K562 (cell line): ENCODE measurements around the gene FBXW8. TPM values are rescaled to one million over a fixed set of nuclear protein-coding genes. Genes with fewer than 3 reads are reported as not detected.

Source experiments
- ATAC-seq: fragments of 200-7000 bp; cut with Tn5 transposase; 3 replicates; pipeline ENCODE4 v1.9.1; 2020; ENCODE audit warnings: moderate library complexity
- BruUV-seq: library from RNA; stranded (reverse); fragments of 400-500 nt; replicated peaks from 2 replicates; lab custom pipeline; 2021; lab: Mats Ljungman, UMichigan
- CTCF ChIA-PET: fragments of 300-600 bp; formaldehyde crosslinking; extraction: SDS; loops from one replicate; lab custom pipeline; 2021; ENCODE audit warnings: low intra/inter-chr PET ratio; lab: Yijun Ruan, JAX
- POLR2A ChIA-PET: fragments of 300-600, 350-650 bp; sonication (Branson Sonifier 250); formaldehyde crosslinking; extraction: SDS; loops from one replicate; lab custom pipeline; 2021; ENCODE audit warnings: antibody characterized with exemption, inconsistent platforms; lab: Yijun Ruan, JAX
- DNase-seq, 4 experiments: peaks; one replicate each; pipeline versions ENCODE4 v3.0.0 to v3.0.0-alpha.2; 2011 to 2018; ENCODE audit warnings: low spot score in 3 of 4, mixed read lengths in 3 of 4; ENCODE audit errors: extremely low read depth in 1 of 4
- FAIRE-seq: peaks from 2 replicates; lab custom pipeline; 2011; peaks lifted over from hg19 to GRCh38; lab: Jason Lieb, UNC
- H2AFZ ChIP-seq: 2 replicates; pipeline ENCODE4 v1.6.0; 2011; ENCODE audit warnings: low read depth, low read length, control low read depth, inconsistent platforms
- H3K27ac ChIP-seq: fragments of 200-600 bp; 3 replicates; pipeline ENCODE4 v1.8.0; 2011; ENCODE audit warnings: low read depth, mild to moderate bottlenecking, control low read depth, inconsistent platforms, low read length, moderate library complexity, mixed read lengths; ENCODE audit errors: extremely low read depth
- H3K27me3 ChIP-seq, 2 experiments: fragments of 300-600 bp in 1 of 2; 2 replicates in 1 of 2; 3 replicates in 1 of 2; pipeline versions ENCODE4 v1.6.0 to v1.8.0; 2011; ENCODE audit warnings: inconsistent platforms in 2 of 2, low read length in 2 of 2, mild to moderate bottlenecking in 1 of 2, mixed read lengths in 1 of 2, moderate library complexity in 1 of 2; ENCODE audit not compliant: control insufficient read depth in 2 of 2, insufficient read depth in 2 of 2
- H3K36me3 ChIP-seq: fragments of 300-600 bp; 3 replicates; pipeline ENCODE4 v1.8.0; 2011; ENCODE audit warnings: mild to moderate bottlenecking, low read length, inconsistent platforms; ENCODE audit not compliant: control insufficient read depth, insufficient read depth
- H3K4me1 ChIP-seq, 2 experiments: fragments of 200-600 bp in 1 of 2; replicated peaks in 1 of 2; 2 replicates in 1 of 2; 3 replicates in 1 of 2; pipeline versions ENCODE4 v1.5.1 to v1.8.0; 2011; ENCODE audit warnings: inconsistent platforms in 2 of 2, low read length in 2 of 2, mild to moderate bottlenecking in 1 of 2, mixed read lengths in 1 of 2, moderate library complexity in 1 of 2; ENCODE audit not compliant: control insufficient read depth in 2 of 2, insufficient read depth in 2 of 2
- H3K4me2 ChIP-seq: 2 replicates; pipeline ENCODE4 v1.6.1; 2011; ENCODE audit warnings: low read length, control low read depth, inconsistent platforms, mixed read lengths; ENCODE audit not compliant: insufficient read depth
- H3K4me3 ChIP-seq: fragments of 200-600 bp; sonication (generic), shearing (Covaris generic); 2 replicates; pipeline ENCODE4 v1.5.1; 2016; ENCODE audit warnings: control low read depth, inconsistent platforms
- H3K79me2 ChIP-seq: fragments of 200-600 bp; 3 replicates; pipeline ENCODE4 v1.8.0; 2011; ENCODE audit warnings: low read length, inconsistent platforms; ENCODE audit not compliant: control insufficient read depth, insufficient read depth
- H3K9ac ChIP-seq, 2 experiments: 2 replicates each; pipeline versions ENCODE4 v1.6.0 to v1.6.1; 2011; ENCODE audit warnings: low read depth in 2 of 2, low read length in 2 of 2, control low read depth in 1 of 2, inconsistent platforms in 1 of 2, mild to moderate bottlenecking in 1 of 2, mixed read lengths in 1 of 2; ENCODE audit not compliant: insufficient read depth in 1 of 2
- H3K9me1 ChIP-seq: one replicate; pipeline ENCODE4 v1.6.0; 2011; ENCODE audit warnings: inconsistent platforms, mild to moderate bottlenecking, low read length, moderate library complexity; ENCODE audit not compliant: control insufficient read depth, insufficient read depth
- H3K9me3 ChIP-seq: replicated peaks from 2 replicates; pipeline ENCODE4 v1.5.1; 2011; ENCODE audit warnings: low read depth, low read length, inconsistent platforms; ENCODE audit not compliant: control insufficient read depth, insufficient read depth
- H4K20me1 ChIP-seq: replicated peaks from 2 replicates; pipeline ENCODE4 v1.6.1; 2011; ENCODE audit warnings: low read length, inconsistent platforms, mixed read lengths; ENCODE audit not compliant: control insufficient read depth, insufficient read depth
- ASH1L ChIP-seq: fragments of 450-650 bp; IDR thresholded peaks from 2 replicates; pipeline ENCODE4 v1.6.1; 2018; ENCODE audit warnings: borderline replicate concordance, mild to moderate bottlenecking, low read depth; ENCODE audit not compliant: partially characterized antibody
- GATA2 ChIP-seq: sonication (generic); formaldehyde crosslinking; IDR thresholded peaks from 2 replicates; pipeline ENCODE4 v1.4.0; 2020; ENCODE audit warnings: mild to moderate bottlenecking, missing genetic modification reagents
- HNRNPH1 ChIP-seq: fragments of 200-400 bp; formaldehyde crosslinking; optimal IDR thresholded peaks from 2 replicates; pipeline ENCODE3; 2017; ENCODE audit warnings: low read depth, mild to moderate bottlenecking, low read length, moderate library complexity
- KLF10 ChIP-seq: fragments of 250-450 bp; sonication (Bioruptor Pico); IDR thresholded peaks from 2 replicates; pipeline ENCODE4 v1.6.1; 2021; ENCODE audit warnings: matching md5 sums
- NCOR1 ChIP-seq: fragments of 450-650 bp; IDR thresholded peaks from 2 replicates; pipeline ENCODE4 v1.6.1; 2016; ENCODE audit warnings: mild to moderate bottlenecking, moderate library complexity
- POLR2AphosphoS5 ChIP-seq: IDR thresholded peaks from 2 replicates; pipeline ENCODE4 v1.6.1; 2011; ENCODE audit warnings: mild to moderate bottlenecking, low read depth, low read length, moderate library complexity; ENCODE audit not compliant: control insufficient read depth, insufficient read depth
- STAG1 ChIP-seq: sonication (generic); formaldehyde crosslinking; IDR thresholded peaks from 2 replicates; pipeline ENCODE4 v1.5.0; 2020; ENCODE audit warnings: missing genetic modification reagents, borderline replicate concordance
- STAT5B ChIP-seq: fragments of 250-450 bp; sonication (Bioruptor Pico); IDR thresholded peaks from 2 replicates; pipeline ENCODE4 v1.8.0; 2021; ENCODE audit warnings: mild to moderate bottlenecking, inconsistent platforms
- TAF1 ChIP-seq: IDR thresholded peaks from 2 replicates; pipeline ENCODE4 v1.6.1; 2011; ENCODE audit warnings: mild to moderate bottlenecking, low read length, moderate library complexity; ENCODE audit not compliant: insufficient read depth, control insufficient read depth, severe bottlenecking; ENCODE audit errors: extremely low read depth
- TBL1XR1 ChIP-seq, 2 experiments: IDR thresholded peaks; 2 replicates each; pipeline ENCODE4 v1.6.1; 2012; ENCODE audit warnings: improper control_type of control experiment in 2 of 2, low read length in 2 of 2, mild to moderate bottlenecking in 1 of 2
- TRIM24 ChIP-seq, 2 experiments: fragments of 450-650 bp; IDR thresholded peaks; 2 replicates each; pipeline ENCODE4 v1.6.1; 2016
- WGBS: fragments of 100-300 bp; shearing (Covaris generic); methylation state at CpG from one replicate; pipeline ENCODE4 v1.1.6; 2016; ENCODE audit warnings: low coverage, mixed read lengths; ENCODE audit not compliant: insufficient coverage; ENCODE audit errors: missing lambda C conversion rate; 5-methylcytosine and 5-hydroxymethylcytosine counted together
- in situ Hi-C: fragments of 300-500 bp; cut with MboI; formaldehyde crosslinking; loops from 4 replicates; pipeline ENCODE4 v1.15.0; 2018; ENCODE audit warnings: inconsistent platforms, mixed read lengths
- intact Hi-C: fragments of 100-400 bp; cut with micrococcal nuclease; formaldehyde crosslinking; loops from 2 replicates; pipeline ENCODE4 v1.14.2; 2022
- polyA plus RNA-seq, 8 experiments: library from polyadenylated mRNA; depleted of rRNA in 4 of 8; stranded (reverse) in 5 of 8; unstranded in 3 of 8; fragments of >200 nt; fragmentation: Nextera tagmentation in 2 of 8; fragmentation: Illumina TruSeq in 1 of 8; extraction: Ambion mirVana in 2 of 8; extraction: Trizol in 1 of 8; gene quantifications; 2 replicates each; pipeline versions ENCODE4 v1.2.1 to v1.2.3, GENCODE V29; 2011 to 2014; ENCODE audit warnings: inconsistent platforms in 1 of 8, missing spikeins in 1 of 8
- total RNA-seq, 7 experiments: library from RNA; depleted of rRNA in 6 of 7; stranded (reverse); fragments of >200 nt in 6 of 7; fragmentation: Illumina TruSeq in 2 of 7; extraction: Trizol in 2 of 7; gene quantifications; 2 replicates each; pipeline versions ENCODE4 v1.2.1 to v1.2.3, GENCODE V29; 2011 to 2021; ENCODE audit warnings: low replicate concordance in 1 of 7
- TF ChIP-seq, protein P1 (sequence below): fragments of 450-650 bp; IDR thresholded peaks from 2 replicates; pipeline ENCODE4 v1.6.1; 2018; ENCODE audit not compliant: partially characterized antibody
- TF ChIP-seq, protein P2 (sequence below): fragments of 250-450 bp; sonication (Bioruptor Pico); IDR thresholded peaks from 2 replicates; pipeline ENCODE4 v1.5.0; 2021

The FBXW8 gene
- total and polyA plus RNA-seq, 9 of the 15 experiments (the other 6 are each of a cell fraction or from before 2014, with no cell fraction given), result 0.58 to 8.3 (median 4.4) TPM

DNA sequence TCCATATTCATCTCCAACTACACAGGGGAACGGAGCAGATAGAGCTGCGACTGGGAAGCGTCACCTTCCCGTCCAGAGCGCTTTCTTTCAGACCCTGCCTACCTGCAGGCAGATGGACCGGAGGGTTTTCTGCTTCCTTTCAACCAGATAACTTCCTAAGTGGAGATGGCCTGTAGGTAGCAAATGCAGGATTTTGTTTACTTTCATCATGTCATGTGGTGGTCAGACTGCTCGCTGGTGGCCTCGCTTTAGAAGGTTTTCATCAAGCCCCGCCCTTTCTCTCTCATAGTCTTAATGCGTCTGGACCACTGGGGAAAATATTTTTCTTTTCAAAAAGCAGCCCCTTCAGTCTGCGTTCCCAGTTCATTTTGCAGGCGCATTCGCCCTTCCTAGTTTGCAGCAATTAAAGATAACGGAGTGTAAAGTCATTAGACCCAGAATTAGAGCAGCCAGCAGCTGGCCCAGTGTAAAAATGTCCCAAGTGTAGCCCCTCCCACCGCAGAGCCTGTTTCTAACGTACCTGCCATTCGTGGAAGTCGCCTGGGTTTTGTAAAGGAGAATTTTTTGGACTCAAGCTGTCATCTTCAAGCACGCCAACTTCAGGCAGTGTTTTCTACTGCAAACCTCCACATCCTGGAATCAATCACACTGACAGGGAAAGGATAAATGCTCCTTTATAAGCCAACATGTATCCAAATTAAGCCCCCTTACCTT, 119.6 kb downstream of the FBXW8 start (continued):
- TF ChIP-seq TRIM24 (IDR thresholded peaks at IDR 0.05), result no peak
- TF ChIP-seq, all 486 proteins: peak for 0

DNA sequence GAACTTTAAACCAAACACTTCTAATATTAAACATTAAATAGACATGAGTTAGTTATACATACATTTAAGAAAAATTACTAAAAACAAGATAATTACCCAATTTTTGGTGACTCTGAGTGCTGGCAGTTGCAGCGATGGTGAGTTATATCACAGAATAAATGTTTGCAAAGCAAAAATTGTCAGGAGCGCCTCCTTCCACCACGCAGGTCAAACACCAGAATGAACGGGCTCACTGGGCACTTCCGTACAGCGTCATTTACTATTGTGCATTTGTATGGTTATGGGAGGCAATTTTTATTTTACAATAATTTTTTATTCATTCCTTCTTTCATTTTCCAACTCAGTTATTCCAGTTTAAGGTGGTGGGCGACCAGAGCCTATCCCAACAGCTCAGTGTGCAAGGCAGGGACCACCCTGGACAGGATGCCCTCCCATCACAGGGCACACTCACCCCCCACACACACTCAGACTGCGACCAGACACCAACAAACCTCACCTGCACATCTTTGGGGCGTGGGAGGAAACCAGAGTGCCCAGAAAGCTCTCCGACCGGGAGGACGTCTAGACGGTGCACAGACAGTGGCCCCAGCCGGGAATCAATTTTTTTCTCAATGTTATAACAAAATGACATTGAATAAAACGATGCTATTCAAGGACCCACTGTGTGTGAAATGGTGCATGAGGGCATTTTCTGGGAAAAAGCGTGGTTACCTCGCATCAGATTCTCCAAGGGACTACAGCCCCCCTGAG, 121.3 kb downstream of the FBXW8 start:
- no peak for ATAC-seq
- no TSS peak for BruUV-seq
- Histone ChIP-seq H3K9me1 (peaks cover 3% of the 10 kb centered on the region), H4K20me1 (no peaks in the 10 kb centered on the region), H3K4me1 (peaks cover 8 to 35% of the 10 kb centered on the region in 2 experiments; a peak in 4 of 5 replicates), H3K9ac (0 out of 4 replicates have a peak overlapping the region, but pooled peaks of 1 of the 2 experiments have one; percentile 29), H3K36me3 (peaks cover 3% of the 10 kb centered on the region; the same call in 1 of the 3 replicates), H2AFZ (no peak overlapping the region), H3K4me2 (no peak overlapping the region), H3K27ac (no peak overlapping the region), H3K27me3 (no peaks in the 10 kb centered on the region), H3K79me2 (no peaks in the 10 kb centered on the region), H3K9me3 (no peaks in the 10 kb centered on the region), H3K4me3 (no peak overlapping the region)
- DNase-seq, result no peak
- intact Hi-C loops (no loop called here), in situ Hi-C loops (no loop called here)
- WGBS, result 64% methylated on average over 17 of the region's 17 CpGs
- FAIRE-seq, result no peak
- CTCF ChIA-PET, result no interaction called here
- POLR2A ChIA-PET, result interaction anchor here (0.9 to 1.5 kb wide), 2 partner anchors 10 to 109 kb away, joined by 3 to 6 read pairs; no protein-coding TSS in a partner anchor
- TF ChIP-seq KLF10 (no peak), STAG1 (CRISPR knock-in tag) (no peak), ASH1L (no peak), NCOR1 (no peak), POLR2AphosphoS5 (no peak), GATA2 (no peak), STAT5B (CRISPR knock-in tag) (no peak), TAF1 (no peak), TBL1XR1 (IDR thresholded peaks at IDR 0.05; ENCODE audit: low read length in 2 of 2) (no peak), HNRNPH1 (no peak)
- TF ChIP-seq, protein P1, sequence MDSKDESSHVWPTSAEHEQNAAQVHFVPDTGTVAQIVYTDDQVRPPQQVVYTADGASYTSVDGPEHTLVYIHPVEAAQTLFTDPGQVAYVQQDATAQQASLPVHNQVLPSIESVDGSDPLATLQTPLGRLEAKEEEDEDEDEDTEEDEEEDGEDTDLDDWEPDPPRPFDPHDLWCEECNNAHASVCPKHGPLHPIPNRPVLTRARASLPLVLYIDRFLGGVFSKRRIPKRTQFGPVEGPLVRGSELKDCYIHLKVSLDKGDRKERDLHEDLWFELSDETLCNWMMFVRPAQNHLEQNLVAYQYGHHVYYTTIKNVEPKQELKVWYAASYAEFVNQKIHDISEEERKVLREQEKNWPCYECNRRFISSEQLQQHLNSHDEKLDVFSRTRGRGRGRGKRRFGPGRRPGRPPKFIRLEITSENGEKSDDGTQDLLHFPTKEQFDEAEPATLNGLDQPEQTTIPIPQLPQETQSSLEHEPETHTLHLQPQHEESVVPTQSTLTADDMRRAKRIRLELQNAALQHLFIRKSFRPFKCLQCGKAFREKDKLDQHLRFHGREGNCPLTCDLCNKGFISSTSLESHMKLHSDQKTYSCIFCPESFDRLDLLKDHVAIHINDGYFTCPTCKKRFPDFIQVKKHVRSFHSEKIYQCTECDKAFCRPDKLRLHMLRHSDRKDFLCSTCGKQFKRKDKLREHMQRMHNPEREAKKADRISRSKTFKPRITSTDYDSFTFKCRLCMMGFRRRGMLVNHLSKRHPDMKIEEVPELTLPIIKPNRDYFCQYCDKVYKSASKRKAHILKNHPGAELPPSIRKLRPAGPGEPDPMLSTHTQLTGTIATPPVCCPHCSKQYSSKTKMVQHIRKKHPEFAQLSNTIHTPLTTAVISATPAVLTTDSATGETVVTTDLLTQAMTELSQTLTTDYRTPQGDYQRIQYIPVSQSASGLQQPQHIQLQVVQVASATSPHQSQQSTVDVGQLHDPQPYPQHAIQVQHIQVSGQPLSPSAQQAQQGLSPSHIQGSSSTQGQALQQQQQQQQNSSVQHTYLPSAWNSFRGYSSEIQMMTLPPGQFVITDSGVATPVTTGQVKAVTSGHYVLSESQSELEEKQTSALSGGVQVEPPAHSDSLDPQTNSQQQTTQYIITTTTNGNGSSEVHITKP, result no peak
- TF ChIP-seq, protein P2, sequence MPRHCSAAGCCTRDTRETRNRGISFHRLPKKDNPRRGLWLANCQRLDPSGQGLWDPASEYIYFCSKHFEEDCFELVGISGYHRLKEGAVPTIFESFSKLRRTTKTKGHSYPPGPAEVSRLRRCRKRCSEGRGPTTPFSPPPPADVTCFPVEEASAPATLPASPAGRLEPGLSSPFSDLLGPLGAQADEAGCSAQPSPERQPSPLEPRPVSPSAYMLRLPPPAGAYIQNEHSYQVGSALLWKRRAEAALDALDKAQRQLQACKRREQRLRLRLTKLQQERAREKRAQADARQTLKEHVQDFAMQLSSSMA, result no peak
